ENCODE measurements around the gene SNAPC4.
A peak's percentile ranks its signal among the peaks of the same experiment; 100 is the strongest.

Gene SNAPC4

GRCh38 chr9:136400038-136400834, at the start of gene SNAPC4:
Gene SNAPC4 (minus strand): TSS chr9:136400170. CDS start chr9:136398428, 1,742 bp downstream.
- H3K4me2 ChIP-seq (ENCODE audit: low read length) = peak within 1 kb of the TSS; percentile 75
- H3K36me3 ChIP-seq (ENCODE audit: control insufficient read depth, low read length) = peaks cover 73% of the 10 kb centered on the region
- H3K9me2 ChIP-seq (replicated peaks; ENCODE audit: control insufficient read depth, low read length) = no peaks in the 10 kb centered on the region
- H3K27ac ChIP-seq (ENCODE audit: low read depth, low read length) = peak within 1 kb of the TSS; percentile 38
- H3K9me3 ChIP-seq (ENCODE audit: control insufficient read depth, insufficient read depth, low read length) = no peaks in the 10 kb centered on the region
- peak within 1 kb of the TSS; percentile 95 for H3K4me3 ChIP-seq (ENCODE audit: low read length)
- H3F3A ChIP-seq (ENCODE audit: control insufficient read depth, insufficient read depth) = peaks cover 14% of the 10 kb centered on the region; the same call in 1 of the 2 replicates
- no peak for TF ChIP-seq EZH2phosphoT487 (IDR thresholded peaks at IDR 0.05; ENCODE audit: borderline replicate concordance, low read length)
- peak; percentile 92 for TF ChIP-seq CTCF (IDR thresholded peaks at IDR 0.05; ENCODE audit: low read depth, low read length, poor library complexity, severe bottlenecking)
- no peaks in the 10 kb centered on the region for H3K27me3 ChIP-seq (ENCODE audit: control insufficient read depth, low read length)
- H3K4me1 ChIP-seq (ENCODE audit: control insufficient read depth, low read length) = peaks cover 19% of the 10 kb centered on the region
- H4K20me1 ChIP-seq (ENCODE audit: control insufficient read depth, insufficient read depth, low read depth, low read length) = no peaks in the 10 kb centered on the region; the same call in none of the 2 replicates
- peaks cover 34% of the 10 kb centered on the region for H3K79me2 ChIP-seq (ENCODE audit: control insufficient read depth, low read length)

GRCh38 chr9:136448655-136449054, 48.7 kb upstream of the SNAPC4 start:
- Histone ChIP-seq H4K20me1 (ENCODE audit: control insufficient read depth, insufficient read depth, low read depth, low read length) (no peaks in the 10 kb centered on the region), H3K27ac (ENCODE audit: low read depth, low read length) (no peak overlapping the region), H3K27me3 (ENCODE audit: control insufficient read depth, low read length) (no peaks in the 10 kb centered on the region), H3F3A (ENCODE audit: control insufficient read depth, insufficient read depth) (no peaks in the 10 kb centered on the region), H3K4me3 (ENCODE audit: low read length) (no peak overlapping the region), H3K79me2 (ENCODE audit: control insufficient read depth, low read length) (no peaks in the 10 kb centered on the region), H3K9me3 (ENCODE audit: control insufficient read depth, insufficient read depth, low read length) (no peaks in the 10 kb centered on the region), H3K4me2 (ENCODE audit: low read length) (no peak overlapping the region), H3K4me1 (ENCODE audit: control insufficient read depth, low read length) (no peaks in the 10 kb centered on the region), H3K36me3 (ENCODE audit: control insufficient read depth, low read length) (peaks cover 75% of the 10 kb centered on the region), H3K9me2 (replicated peaks; ENCODE audit: control insufficient read depth, low read length) (no peaks in the 10 kb centered on the region)
- TF ChIP-seq CTCF (IDR thresholded peaks at IDR 0.05; ENCODE audit: low read depth, low read length, poor library complexity, severe bottlenecking) (no peak), EZH2phosphoT487 (IDR thresholded peaks at IDR 0.05; ENCODE audit: borderline replicate concordance, low read length) (no peak)

- Histone ChIP-seq H3K4me3 (ENCODE audit: low read length) (no peak overlapping the region), H4K20me1 (ENCODE audit: control insufficient read depth, insufficient read depth, low read depth, low read length) (no peaks in the 10 kb centered on the region), H3K9me3 (ENCODE audit: control insufficient read depth, insufficient read depth, low read length) (no peaks in the 10 kb centered on the region), H3K9me2 (replicated peaks; ENCODE audit: control insufficient read depth, low read length) (no peaks in the 10 kb centered on the region), H3K36me3 (ENCODE audit: control insufficient read depth, low read length) (peaks cover 77% of the 10 kb centered on the region), H3K27ac (ENCODE audit: low read depth, low read length) (no peak overlapping the region), H3F3A (ENCODE audit: control insufficient read depth, insufficient read depth) (no peaks in the 10 kb centered on the region), H3K4me1 (ENCODE audit: control insufficient read depth, low read length) (no peaks in the 10 kb centered on the region), H3K27me3 (ENCODE audit: control insufficient read depth, low read length) (no peaks in the 10 kb centered on the region), H3K4me2 (ENCODE audit: low read length) (no peak overlapping the region), H3K79me2 (ENCODE audit: control insufficient read depth, low read length) (no peaks in the 10 kb centered on the region)
- TF ChIP-seq EZH2phosphoT487 (IDR thresholded peaks at IDR 0.05; ENCODE audit: borderline replicate concordance, low read length) (no peak), CTCF (IDR thresholded peaks at IDR 0.05; ENCODE audit: low read depth, low read length, poor library complexity, severe bottlenecking) (no peak)
These were observed 47.3 kb upstream of the SNAPC4 start for GRCh38 chr9:136447173-136447778.

Measured in DOHH2 (cell line).